ENCODE data around the gene PRL. TPM values are rescaled to one million over a fixed set of nuclear protein-coding genes. Genes with fewer than 3 reads are reported as not detected.

PRL gene
- total RNA-seq, 1 experiment from 2014 or later, result not detected

DNA sequence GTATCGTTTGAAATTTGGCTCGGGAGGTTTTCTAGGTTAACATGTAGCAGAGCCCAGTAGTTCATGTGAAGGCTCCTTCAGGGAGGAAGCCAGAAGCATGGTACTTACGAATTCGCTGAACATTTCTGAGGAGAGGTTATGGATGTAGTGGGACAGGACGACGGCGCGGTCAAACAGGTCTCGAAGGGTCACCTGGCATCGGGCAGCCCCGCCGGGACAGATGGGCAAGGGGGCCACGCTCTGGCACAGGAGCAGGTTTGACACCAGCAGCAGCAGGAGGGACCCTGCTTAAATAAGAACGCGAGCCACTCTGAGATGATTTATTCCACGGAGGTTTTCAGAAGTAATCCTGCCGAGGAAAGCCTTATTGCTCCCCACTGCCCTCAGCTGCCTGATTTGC lies 2.5 kb downstream of the PRL start:
- H3K56ac ChIP-seq (ENCODE audit: insufficient read length, low read depth, low read length), result no peak overlapping the region
- H3K27ac ChIP-seq (ENCODE audit: insufficient read length, low read depth, low read length), result no peak overlapping the region
- WGBS (ENCODE audit: extremely low coverage, insufficient read length, low lambda C conversion rate), result no CpG with 5 or more reads among the region's 17 CpGs
- no peak overlapping the region; a peak in 1 of 7 replicates for H3K27ac Mint-ChIP-seq
- H4K5ac ChIP-seq (ENCODE audit: insufficient read length, low read depth, low read length), result no peak overlapping the region
- H3K79me1 ChIP-seq (ENCODE audit: insufficient read depth, low read depth, low read length, poor library complexity, severe bottlenecking), result no peaks in the 10 kb centered on the region
- DNase-seq, result no peak
- H3K36me3 Mint-ChIP-seq (ENCODE audit: insufficient read depth in 1 of 3, low read depth in 3 of 3), result no peaks in the 10 kb centered on the region
- TF ChIP-seq, protein P1, sequence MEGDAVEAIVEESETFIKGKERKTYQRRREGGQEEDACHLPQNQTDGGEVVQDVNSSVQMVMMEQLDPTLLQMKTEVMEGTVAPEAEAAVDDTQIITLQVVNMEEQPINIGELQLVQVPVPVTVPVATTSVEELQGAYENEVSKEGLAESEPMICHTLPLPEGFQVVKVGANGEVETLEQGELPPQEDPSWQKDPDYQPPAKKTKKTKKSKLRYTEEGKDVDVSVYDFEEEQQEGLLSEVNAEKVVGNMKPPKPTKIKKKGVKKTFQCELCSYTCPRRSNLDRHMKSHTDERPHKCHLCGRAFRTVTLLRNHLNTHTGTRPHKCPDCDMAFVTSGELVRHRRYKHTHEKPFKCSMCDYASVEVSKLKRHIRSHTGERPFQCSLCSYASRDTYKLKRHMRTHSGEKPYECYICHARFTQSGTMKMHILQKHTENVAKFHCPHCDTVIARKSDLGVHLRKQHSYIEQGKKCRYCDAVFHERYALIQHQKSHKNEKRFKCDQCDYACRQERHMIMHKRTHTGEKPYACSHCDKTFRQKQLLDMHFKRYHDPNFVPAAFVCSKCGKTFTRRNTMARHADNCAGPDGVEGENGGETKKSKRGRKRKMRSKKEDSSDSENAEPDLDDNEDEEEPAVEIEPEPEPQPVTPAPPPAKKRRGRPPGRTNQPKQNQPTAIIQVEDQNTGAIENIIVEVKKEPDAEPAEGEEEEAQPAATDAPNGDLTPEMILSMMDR (conservative IDR thresholded peaks at IDR 0.05), result no peak
- H3K4me3 Mint-ChIP-seq, result no peak overlapping the region
- H3K4ac ChIP-seq (ENCODE audit: low read depth, low read length), result no peak overlapping the region
- H2BK20ac ChIP-seq (ENCODE audit: low read depth, low read length, poor library complexity, severe bottlenecking), result no peak overlapping the region
- H2BK5ac ChIP-seq (ENCODE audit: insufficient read length, low read length), result no peak overlapping the region
- no peak overlapping the region for H2AK5ac ChIP-seq (ENCODE audit: insufficient read length, low read length)
- H3K9me3 ChIP-seq (ENCODE audit: control insufficient read depth, low read depth, low read length), result no peaks in the 10 kb centered on the region
- H3K4me1 ChIP-seq (ENCODE audit: insufficient read depth, low read length), result no peaks in the 10 kb centered on the region
- H2BK120ac ChIP-seq (ENCODE audit: low read depth, low read length, poor library complexity, severe bottlenecking), result no peak overlapping the region
- H2BK12ac ChIP-seq (ENCODE audit: insufficient read length, low read depth, low read length), result no peak overlapping the region
- H3K9me3 Mint-ChIP-seq, result no peaks in the 10 kb centered on the region
- H3K4me2 ChIP-seq (ENCODE audit: insufficient read depth, insufficient read length, low read length), result no peak overlapping the region
- H3K14ac ChIP-seq (ENCODE audit: insufficient read depth, low read length), result no peak overlapping the region
- H3K9ac ChIP-seq (ENCODE audit: extremely low read depth, insufficient read length, low read length), result no peak overlapping the region
- no peaks in the 10 kb centered on the region for H3K27me3 Mint-ChIP-seq (ENCODE audit: low read depth)
- H4K91ac ChIP-seq (ENCODE audit: insufficient read length, low read depth, low read length), result no peak overlapping the region
- H3K23me2 ChIP-seq (ENCODE audit: insufficient read length, low read depth, low read length, poor library complexity, severe bottlenecking), result no peaks in the 10 kb centered on the region
- no peak overlapping the region for H3T11ph ChIP-seq (ENCODE audit: low read length)
- no peak overlapping the region for H2AFZ ChIP-seq (ENCODE audit: low read length)
- no peak overlapping the region for H2BK15ac ChIP-seq (ENCODE audit: low read depth, low read length)
- no peaks in the 10 kb centered on the region for H3K27me3 ChIP-seq (ENCODE audit: insufficient read depth, low read length)
- peaks cover 14% of the 10 kb centered on the region in 2 experiments for H3K4me1 Mint-ChIP-seq
- no peak overlapping the region for H3K18ac ChIP-seq (ENCODE audit: insufficient read length, low read depth, low read length)
- H3K23ac ChIP-seq (ENCODE audit: insufficient read length, low read depth, low read length), result no peak overlapping the region
- H4K20me1 ChIP-seq (ENCODE audit: control insufficient read depth, insufficient read depth, insufficient read length), result no peaks in the 10 kb centered on the region
- H3K79me2 ChIP-seq (ENCODE audit: insufficient read depth, low read length), result no peaks in the 10 kb centered on the region
- no peak overlapping the region for H4K8ac ChIP-seq (replicated peaks; ENCODE audit: insufficient read length, low read depth, low read length)

All from H9 (cell line).